H54 (cell line): ENCODE data around the gene CYP4V2.
"Not testable (repeated sequence)": the region's sequence is repeated elsewhere in the genome, so short reads cannot be mapped to it uniquely, and the experiment has no call there.

Source experiments
- DNase-seq: peaks from one replicate; pipeline ENCODE4 v3.0.0; 2011; ENCODE audit warnings: low spot score, mixed read lengths; ENCODE audit not compliant: insufficient read length
- FAIRE-seq: peaks from 3 replicates; lab custom pipeline; 2011; peaks lifted over from hg19 to GRCh38; lab: Jason Lieb, UNC
- POLR2A ChIP-seq: IDR thresholded peaks from 2 replicates; pipeline ENCODE4 v1.6.1; 2011; ENCODE audit warnings: low read depth, mild to moderate bottlenecking, low read length

Gene CYP4V2

GRCh38 chr4:186234367-186234766 lies 43.0 kb downstream of the CYP4V2 start:
- TF ChIP-seq POLR2A, result no peak
- FAIRE-seq, result no peak
- no peak for DNase-seq

GRCh38 chr4:186236126-186236525 lies 44.8 kb downstream of the CYP4V2 start:
- DNase-seq (no peak), FAIRE-seq (no peak)
- TF ChIP-seq POLR2A, result no peak

- no peak for TF ChIP-seq POLR2A
- DNase-seq (no peak), FAIRE-seq (no peak)
These were observed 49.1 kb downstream of the CYP4V2 start for GRCh38 chr4:186240452-186240847.

- TF ChIP-seq POLR2A, result no peak
- DNase-seq (no peak), FAIRE-seq (no peak)
These were observed 49.6 kb downstream of the CYP4V2 start for GRCh38 chr4:186240848-186241491.

GRCh38 chr4:186241616-186242015 lies 50.2 kb downstream of the CYP4V2 start:
- FAIRE-seq (no peak), DNase-seq (no peak)
- TF ChIP-seq POLR2A, result no peak

- not testable (repeated sequence) for DNase-seq, FAIRE-seq
These were observed 50.7 kb downstream of the CYP4V2 start for GRCh38 chr4:186242031-186242430.

- DNase-seq (no peak), FAIRE-seq (no peak)
- no peak for TF ChIP-seq POLR2A
These were observed 52.0 kb downstream of the CYP4V2 start for GRCh38 chr4:186243331-186243730.

- TF ChIP-seq POLR2A, result no peak
These were observed 53.5 kb downstream of the CYP4V2 start for GRCh38 chr4:186244835-186245234.

GRCh38 chr4:186247062-186247752 lies 55.8 kb downstream of the CYP4V2 start:
- not testable (repeated sequence) for DNase-seq, FAIRE-seq

More at GRCh38 chr4:186244835-186245234, 53.5 kb downstream of the CYP4V2 start:
- DNase-seq (no peak), FAIRE-seq (no peak)

- no peak for DNase-seq
- no peak for FAIRE-seq
- TF ChIP-seq POLR2A, result no peak
These were observed 57.3 kb downstream of the CYP4V2 start for GRCh38 chr4:186248643-186249042.

GRCh38 chr4:186249785-186250754 lies 58.7 kb downstream of the CYP4V2 start:
- FAIRE-seq, result no peak
- DNase-seq, result no peak
- no peak for TF ChIP-seq POLR2A

- no peak for TF ChIP-seq POLR2A
- DNase-seq (no peak), FAIRE-seq (no peak)
These were observed 59.4 kb downstream of the CYP4V2 start for GRCh38 chr4:186250760-186251159.

- no peak for DNase-seq
- FAIRE-seq, result no peak
- no peak for TF ChIP-seq POLR2A
These were observed 63.8 kb downstream of the CYP4V2 start for GRCh38 chr4:186255122-186255521.
